PC-9 (cell line): ENCODE results near the gene CRELD2. TPM values are rescaled to one million over a fixed set of nuclear protein-coding genes. Genes with fewer than 3 reads are reported as not detected.

Experiments
- BruUV-seq: library from RNA; stranded (reverse); fragments of 400-500 nt; replicated peaks from 2 replicates; lab custom pipeline; 2021; lab: Mats Ljungman, UMichigan
- CTCF ChIA-PET: fragments of 300-600 bp; sonication (Branson Sonifier 250); formaldehyde crosslinking; loops from one replicate; lab custom pipeline; 2022; ENCODE audit warnings: antibody characterized with exemption; lab: Charles Lee
- POLR2A ChIA-PET: fragments of 300-600 bp; sonication (Branson Sonifier 250); formaldehyde crosslinking; loops from one replicate; lab custom pipeline; 2022; ENCODE audit warnings: antibody characterized with exemption; ENCODE audit not compliant: unreplicated experiment; lab: Charles Lee
- DNase-seq, 2 experiments: peaks; one replicate each; pipeline versions ENCODE4 v3.0.0 to v3.0.0-alpha.2; 2015 to 2022; ENCODE audit warnings: mixed read lengths in 1 of 2
- H2AFZ ChIP-seq: fragments of 200-600 bp; sonication (generic); 2 replicates; pipeline ENCODE4 v1.8.1; 2017; ENCODE audit warnings: antibody characterized with exemption
- H3F3A ChIP-seq: fragments of 200-600 bp; sonication (generic); 2 replicates; pipeline ENCODE4 v1.8.1; 2017; ENCODE audit warnings: antibody characterized with exemption, mild to moderate bottlenecking, low read depth; ENCODE audit not compliant: insufficient read depth
- H3K27ac ChIP-seq: fragments of 200-600 bp; sonication (generic); 2 replicates; pipeline ENCODE4 v1.6.1; 2016; ENCODE audit warnings: mixed run types
- H3K27me3 ChIP-seq: fragments of 200-600 bp; sonication (generic); 2 replicates; pipeline ENCODE4 v1.6.1; 2016; ENCODE audit warnings: low read depth, mixed run types; ENCODE audit not compliant: insufficient read depth
- H3K36me3 ChIP-seq: fragments of 200-600 bp; sonication (generic); 2 replicates; pipeline ENCODE4 v1.6.1; 2016; ENCODE audit warnings: low read depth, mixed run types
- H3K4me1 ChIP-seq: fragments of 200-600 bp; sonication (generic); replicated peaks from 2 replicates; pipeline ENCODE4 v1.6.1; 2016; ENCODE audit warnings: mixed run types; ENCODE audit not compliant: insufficient read depth
- H3K4me2 ChIP-seq: fragments of 200-600 bp; sonication (generic); 2 replicates; pipeline ENCODE4 v1.6.1; 2017; ENCODE audit warnings: mixed run types
- H3K4me3 ChIP-seq: fragments of 200-600 bp; sonication (generic); 2 replicates; pipeline ENCODE4 v1.6.1; 2016; ENCODE audit warnings: mixed run types
- H3K79me2 ChIP-seq: fragments of 200-600 bp; sonication (generic); 2 replicates; pipeline ENCODE4 v1.6.1; 2017; ENCODE audit warnings: low read depth, mixed run types
- H3K9me2 ChIP-seq: fragments of 200-600 bp; sonication (generic); 2 replicates; pipeline ENCODE4 v1.8.1; 2017; ENCODE audit warnings: mild to moderate bottlenecking; ENCODE audit not compliant: insufficient read depth
- H3K9me3 ChIP-seq: fragments of 200-600 bp; sonication (generic); 2 replicates; pipeline ENCODE4 v1.8.1; 2016; ENCODE audit warnings: low read depth; ENCODE audit not compliant: insufficient read depth
- H4K20me1 ChIP-seq: fragments of 200-600 bp; sonication (generic); 2 replicates; pipeline ENCODE4 v1.8.1; 2017; ENCODE audit not compliant: insufficient read depth
- CTCF ChIP-seq: fragments of 200-600 bp; sonication (generic); conservative IDR thresholded peaks from 2 replicates; pipeline ENCODE4 v1.6.1; 2017; ENCODE audit warnings: mixed run types, antibody characterized with exemption, mild to moderate bottlenecking, moderate library complexity
- EZH2 ChIP-seq: fragments of 200-600 bp; sonication (generic); IDR thresholded peaks from 2 replicates; pipeline ENCODE4 v1.8.0; 2017; ENCODE audit warnings: antibody characterized with exemption, low read depth
- intact Hi-C: fragments of 100-400 bp; cut with micrococcal nuclease; formaldehyde crosslinking; loops from one replicate; pipeline ENCODE4 v1.10.0; 2022; ENCODE audit not compliant: unreplicated experiment
- total RNA-seq: library from RNA; stranded (reverse); gene quantifications from 2 replicates; pipeline ENCODE4 v1.2.3, GENCODE V29; 2021

Gene CRELD2
- total RNA-seq, 1 experiment from 2014 or later = 30.7 TPM

- Histone ChIP-seq H3K27ac (no peak overlapping the region), H4K20me1 (peaks cover 7% of the 10 kb centered on the region; the same call in 1 of the 2 replicates), H3K36me3 (peaks cover 4% of the 10 kb centered on the region; the same call in 1 of the 2 replicates), H3K9me2 (no peaks in the 10 kb centered on the region), H3K4me1 (no peaks in the 10 kb centered on the region), H3F3A (no peaks in the 10 kb centered on the region), H3K79me2 (no peaks in the 10 kb centered on the region), H2AFZ (no peak overlapping the region), H3K27me3 (no peaks in the 10 kb centered on the region), H3K9me3 (no peaks in the 10 kb centered on the region), H3K4me3 (no peak overlapping the region), H3K4me2 (no peak overlapping the region)
- no peak for TF ChIP-seq EZH2
- TF ChIP-seq CTCF = no peak
- ChIA-PET CTCF (no interaction called here), POLR2A (no interaction called here)
- no peak for DNase-seq
- intact Hi-C loops = no loop called here
- BruUV-seq = no TSS peak
Observed at GRCh38 chr22:49909476-49910205, 8.8 kb upstream of the CRELD2 start.

DNA sequence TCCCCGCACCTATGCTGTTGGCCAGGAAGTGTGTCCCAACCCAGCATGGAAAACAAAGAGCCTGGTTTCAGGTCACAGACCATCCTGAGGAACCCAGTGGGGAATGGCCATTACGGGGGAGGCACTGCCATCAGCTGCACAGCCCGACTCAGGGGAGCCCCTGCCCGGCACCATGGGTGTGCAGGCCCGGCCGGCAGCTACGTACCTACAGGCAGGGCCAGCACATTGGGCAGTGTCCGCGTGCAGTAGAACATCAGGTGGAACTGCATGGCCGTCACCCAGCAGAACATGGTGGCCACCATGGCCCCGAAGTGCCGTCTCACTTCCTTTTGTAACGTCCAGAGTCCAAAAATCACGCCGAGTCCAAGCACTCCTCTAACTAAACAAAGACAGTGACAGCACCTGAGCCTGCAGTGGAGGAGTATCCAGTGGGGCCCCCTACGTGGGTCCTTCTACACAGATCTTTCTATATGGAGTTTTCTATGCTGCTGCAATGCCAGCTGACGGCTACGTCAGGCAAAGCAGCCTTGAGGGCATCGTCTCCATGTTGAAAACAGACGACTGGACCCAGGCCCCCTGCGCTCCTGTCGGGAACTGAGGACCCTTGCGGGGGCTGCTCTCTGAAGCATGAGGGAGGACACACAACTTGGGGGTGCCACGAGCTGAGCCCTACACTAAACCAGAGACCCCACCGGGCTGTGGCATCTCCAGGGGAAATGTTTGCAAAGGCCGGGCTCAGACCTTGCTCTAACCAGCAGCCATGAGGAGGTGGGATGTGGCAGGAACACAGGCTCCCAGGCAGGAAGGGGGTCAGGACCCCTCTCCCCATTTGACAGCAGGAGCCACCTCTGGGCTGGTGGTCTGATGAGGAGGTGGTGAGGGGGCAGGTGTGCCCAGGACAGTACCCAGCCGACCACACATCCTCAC, 7.9 kb upstream of the CRELD2 start:
- peaks cover 4% of the 10 kb centered on the region; the same call in 1 of the 2 replicates for H3K36me3 ChIP-seq
- H3K4me1 ChIP-seq = no peaks in the 10 kb centered on the region
- no peak overlapping the region for H3K4me3 ChIP-seq
- ChIA-PET CTCF (no interaction called here), POLR2A (no interaction called here)
- no peak for DNase-seq
- 0 out of 2 replicates have a peak, but pooled peaks cover under 1% of the 10 kb centered on the region for H3K79me2 ChIP-seq
- H3F3A ChIP-seq = no peaks in the 10 kb centered on the region
- intact Hi-C loops = no loop called here
- H3K9me2 ChIP-seq = no peaks in the 10 kb centered on the region
- H3K9me3 ChIP-seq = no peaks in the 10 kb centered on the region
- H3K4me2 ChIP-seq = no peak overlapping the region
- no peaks in the 10 kb centered on the region for H3K27me3 ChIP-seq
- no peaks in the 10 kb centered on the region for H4K20me1 ChIP-seq
- TF ChIP-seq EZH2 = no peak
- TF ChIP-seq CTCF = no peak
- BruUV-seq = no TSS peak
- H3K27ac ChIP-seq = no peak overlapping the region
- H2AFZ ChIP-seq = no peak overlapping the region

DNA sequence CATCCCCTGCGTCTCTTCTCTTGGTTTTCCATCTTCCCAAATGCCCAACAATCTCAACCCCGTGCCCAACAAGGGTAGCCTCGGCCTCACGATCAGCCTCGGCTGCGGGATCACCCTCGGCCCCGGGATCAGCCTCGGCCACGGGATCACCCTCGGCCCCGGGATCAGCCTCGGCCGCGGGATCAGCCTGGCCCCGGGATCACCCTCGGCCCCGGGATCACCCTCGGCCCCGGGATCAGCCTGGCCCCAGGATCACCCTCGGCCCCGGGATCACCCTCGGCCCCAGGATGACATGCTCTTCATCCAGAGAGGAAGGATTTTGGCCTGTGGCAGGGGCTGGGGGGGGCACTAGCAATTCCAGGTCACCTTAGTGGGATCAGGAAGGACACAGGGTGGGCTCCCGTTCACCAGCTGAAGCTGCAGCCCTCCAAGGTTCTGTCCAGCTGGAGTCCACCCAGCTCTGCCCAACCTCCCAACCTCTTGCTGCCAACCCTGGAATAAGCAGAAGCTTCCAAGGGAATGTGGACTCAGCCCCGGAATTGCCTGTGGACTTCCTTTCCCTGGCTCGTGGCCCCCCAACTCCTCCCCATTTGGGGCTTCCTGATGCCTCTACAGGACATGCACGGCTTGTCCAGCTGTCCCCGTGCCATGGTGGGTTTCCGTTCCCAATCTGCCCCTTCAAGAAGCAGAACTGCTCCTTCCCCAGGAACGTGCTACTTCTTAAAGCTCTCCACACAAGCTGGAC, 6.4 kb upstream of the CRELD2 start:
- Histone ChIP-seq H3K36me3 (peaks cover 4% of the 10 kb centered on the region; the same call in 1 of the 2 replicates), H3K9me3 (no peaks in the 10 kb centered on the region), H3K79me2 (peaks cover 13% of the 10 kb centered on the region), H3K4me3 (no peak overlapping the region), H3K9me2 (no peaks in the 10 kb centered on the region), H4K20me1 (no peaks in the 10 kb centered on the region), H3K27me3 (no peaks in the 10 kb centered on the region), H3K4me2 (no peak overlapping the region), H3F3A (no peaks in the 10 kb centered on the region), H2AFZ (no peak overlapping the region), H3K4me1 (peaks cover 5% of the 10 kb centered on the region), H3K27ac (no peak overlapping the region)
- no peak for DNase-seq
- intact Hi-C loops = no loop called here
- TF ChIP-seq CTCF = no peak
- no peak for TF ChIP-seq EZH2
- no TSS peak for BruUV-seq
- ChIA-PET POLR2A (no interaction called here), CTCF (no interaction called here)
